Epidermal melanocyte (primary cell): Measurements from ENCODE around the gene AGL.
"Not testable (repeated sequence)": the region's sequence is repeated elsewhere in the genome, so short reads cannot be mapped to it uniquely, and the experiment has no call there.

Source experiments
- DNase-seq: peaks from one replicate; pipeline ENCODE4 v3.0.0; 2011; ENCODE audit warnings: low spot score; ENCODE audit not compliant: insufficient read length

AGL gene

DNA sequence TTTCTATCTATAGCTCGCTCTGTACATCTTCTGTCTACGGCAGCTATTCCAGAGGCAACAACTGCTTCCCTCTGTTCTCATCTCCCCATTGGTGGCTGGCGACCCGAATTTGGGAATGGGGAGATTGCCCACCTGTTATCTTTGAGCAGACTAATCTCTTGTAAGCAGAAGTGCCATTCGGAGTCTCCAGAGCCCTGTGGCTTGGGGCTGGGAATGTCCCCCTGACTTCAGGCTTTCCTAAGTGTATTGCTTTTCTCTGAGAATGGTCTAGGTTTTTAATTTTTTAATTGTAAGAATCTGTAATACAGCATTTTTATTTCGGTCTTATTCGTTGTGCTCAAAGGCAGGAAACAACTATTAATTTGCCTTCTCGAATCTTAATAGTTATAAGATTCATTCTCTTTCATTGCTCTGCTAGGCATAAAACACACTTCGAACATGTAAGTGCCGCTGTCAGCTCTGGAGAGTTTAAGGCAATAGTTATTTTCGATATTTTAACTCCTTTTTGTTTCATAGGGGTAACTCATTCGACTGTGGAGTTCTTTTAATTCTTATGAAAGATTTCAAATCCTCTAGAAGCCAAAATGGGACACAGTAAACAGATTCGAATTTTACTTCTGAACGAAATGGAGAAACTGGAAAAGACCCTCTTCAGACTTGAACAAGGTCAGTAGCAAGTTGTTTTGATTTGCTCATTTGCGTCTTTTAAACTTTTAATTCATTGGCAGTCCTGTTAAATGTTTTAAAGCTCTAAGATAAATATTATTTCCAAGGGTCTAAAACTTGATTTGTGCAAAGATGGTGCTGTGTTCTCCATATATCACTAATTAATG, 514 bp downstream of the AGL start:
- no peak for DNase-seq

DNA sequence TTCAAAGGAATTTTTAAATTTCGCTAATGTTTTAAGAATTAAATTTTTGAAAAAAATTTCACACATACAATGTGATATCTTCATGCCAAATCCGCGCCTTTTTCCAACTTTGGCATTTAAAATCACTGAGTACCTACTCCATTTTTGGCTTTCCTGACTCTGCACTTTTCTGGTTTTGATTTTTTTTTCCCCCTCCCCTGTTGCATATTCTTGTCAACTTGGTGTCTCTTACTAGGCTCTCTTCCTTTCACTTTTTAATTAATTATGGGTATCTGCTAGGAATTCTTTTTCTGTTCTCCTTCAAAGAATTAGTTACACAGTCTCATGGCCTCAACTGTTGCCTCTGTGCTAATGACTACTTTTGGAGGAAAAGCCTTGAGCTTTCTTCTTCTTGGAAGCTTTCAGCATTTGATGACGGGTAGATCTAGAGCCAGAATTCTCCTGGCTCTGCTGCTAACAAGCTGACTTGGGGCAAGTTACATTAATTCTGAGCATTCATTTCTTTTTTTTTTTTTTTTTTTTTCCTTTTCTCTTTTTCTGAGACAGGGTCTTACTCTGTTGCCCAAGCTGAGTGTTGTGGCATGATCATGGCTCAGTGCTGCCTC, 1.8 kb downstream of the AGL start:
- no peak for DNase-seq

DNA sequence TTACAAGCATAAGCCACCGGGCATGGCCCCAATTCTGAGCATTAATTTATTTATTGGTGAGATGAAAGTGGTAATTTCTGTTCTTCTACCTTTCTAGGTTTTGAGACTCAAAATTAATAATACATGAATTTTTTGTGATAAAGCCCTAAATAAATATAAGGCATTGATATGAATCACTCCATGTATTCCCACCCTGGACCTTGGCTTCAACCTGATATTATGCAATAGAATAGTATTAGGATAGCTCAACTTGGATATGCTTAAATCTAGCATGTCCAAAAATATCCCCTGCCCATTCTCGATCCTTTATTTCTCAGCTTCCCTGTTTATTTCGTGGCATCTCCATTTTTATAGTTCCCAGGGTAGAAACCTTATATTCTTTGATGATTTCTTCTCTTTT, 2.5 kb downstream of the AGL start:
- no peak for DNase-seq

DNA sequence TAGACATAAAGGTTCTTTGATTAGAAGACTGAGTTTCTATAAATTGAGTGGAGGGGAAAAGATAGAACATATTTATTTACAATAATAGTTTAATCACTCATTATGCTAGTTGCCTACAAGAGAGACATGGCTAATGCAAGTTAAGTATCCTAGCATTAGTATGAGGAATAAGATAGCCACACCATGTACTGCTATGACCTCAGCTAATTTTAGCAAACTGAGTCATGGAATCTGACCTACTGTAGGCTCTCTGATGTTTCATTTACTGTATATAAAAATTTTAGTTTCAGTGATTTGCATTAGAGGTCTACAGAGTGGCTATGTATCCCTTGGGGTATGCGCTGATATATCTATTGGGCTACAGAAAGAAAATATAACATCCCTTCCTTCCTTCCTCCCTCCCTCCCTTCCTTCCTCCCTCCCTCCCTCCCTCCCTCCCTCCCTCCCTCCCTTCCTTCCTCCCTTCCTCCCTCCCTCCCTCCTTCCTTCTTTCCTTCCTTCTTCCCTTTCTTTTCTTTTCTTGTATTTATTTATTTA, 5.8 kb downstream of the AGL start:
- no peak for DNase-seq

DNA sequence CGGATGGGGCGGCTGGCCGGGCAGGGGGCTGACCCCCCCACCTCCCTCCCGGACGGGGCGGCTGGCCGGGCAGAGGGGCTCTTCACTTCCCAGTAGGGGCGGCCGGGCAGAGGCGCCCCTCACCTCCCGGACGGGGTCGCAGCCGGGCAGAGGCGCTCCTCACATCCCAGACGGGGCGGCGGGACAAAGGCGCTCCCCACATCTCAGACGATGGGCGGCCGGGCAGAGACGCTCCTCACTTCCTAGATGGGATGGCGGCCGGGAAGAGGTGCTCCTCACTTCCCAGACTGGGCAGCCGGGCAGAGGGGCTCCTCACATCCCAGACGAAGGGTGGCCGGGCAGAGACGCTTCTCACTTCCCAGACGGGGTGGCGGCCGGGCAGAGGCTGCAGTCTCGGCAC, 6.9 kb downstream of the AGL start:
- DNase-seq = not testable (repeated sequence)

DNA sequence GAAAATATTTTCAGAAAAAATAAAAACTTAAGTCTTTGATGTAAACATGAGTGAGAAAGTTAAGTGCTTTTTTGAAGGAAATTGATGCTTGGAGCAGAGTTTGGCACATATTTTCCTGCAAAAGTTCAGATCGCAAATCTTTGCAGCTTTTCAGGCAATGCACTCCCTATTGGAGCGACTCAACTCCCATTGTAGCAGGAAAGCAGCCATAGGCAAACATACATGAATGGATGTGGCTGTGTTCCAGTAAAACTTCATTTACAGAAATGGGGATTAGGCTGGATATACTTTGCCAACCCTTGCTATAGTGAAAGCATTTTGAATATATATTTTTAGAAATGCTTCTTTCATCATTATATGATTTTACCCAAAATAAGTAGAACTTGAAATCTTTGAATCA, 8.1 kb downstream of the AGL start:
- DNase-seq = no peak

DNA sequence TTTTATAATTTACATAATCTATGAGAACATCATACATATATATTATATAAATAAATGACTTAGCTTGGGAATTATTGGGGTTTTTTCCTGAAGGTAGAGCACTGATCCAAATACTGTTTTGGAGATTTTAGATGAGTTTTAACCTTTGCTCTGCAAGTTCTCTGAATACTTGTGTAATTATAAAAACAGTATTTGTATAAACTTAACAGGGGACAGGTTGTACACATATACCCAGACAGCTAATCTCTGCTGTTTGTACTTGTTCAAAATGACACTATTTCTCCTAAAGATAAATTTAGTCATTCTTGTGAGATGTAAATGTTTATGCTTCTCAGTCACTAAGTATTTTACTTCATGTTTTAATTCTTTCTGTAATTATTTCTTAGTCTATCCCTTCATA, 8.7 kb downstream of the AGL start:
- no peak for DNase-seq

DNA sequence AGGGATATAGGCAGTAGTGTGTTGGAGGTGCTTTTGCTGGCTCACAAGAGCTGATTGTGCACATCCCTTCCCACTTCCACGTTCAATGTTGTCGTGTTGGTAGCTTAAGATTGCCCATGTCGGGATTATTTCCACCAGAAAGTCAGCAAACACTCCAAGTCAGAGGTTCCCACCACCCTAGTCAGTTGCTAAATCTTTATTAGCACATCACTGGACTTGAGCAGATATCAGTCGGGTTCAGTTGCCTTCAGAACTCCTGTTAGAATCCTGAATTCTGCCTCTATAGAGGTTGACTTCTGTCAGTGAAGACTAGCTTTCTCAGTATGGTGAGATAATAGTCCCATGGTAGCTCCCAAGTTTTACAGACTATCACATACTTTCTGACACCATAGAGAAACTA, 10.5 kb downstream of the AGL start:
- DNase-seq = no peak

DNA sequence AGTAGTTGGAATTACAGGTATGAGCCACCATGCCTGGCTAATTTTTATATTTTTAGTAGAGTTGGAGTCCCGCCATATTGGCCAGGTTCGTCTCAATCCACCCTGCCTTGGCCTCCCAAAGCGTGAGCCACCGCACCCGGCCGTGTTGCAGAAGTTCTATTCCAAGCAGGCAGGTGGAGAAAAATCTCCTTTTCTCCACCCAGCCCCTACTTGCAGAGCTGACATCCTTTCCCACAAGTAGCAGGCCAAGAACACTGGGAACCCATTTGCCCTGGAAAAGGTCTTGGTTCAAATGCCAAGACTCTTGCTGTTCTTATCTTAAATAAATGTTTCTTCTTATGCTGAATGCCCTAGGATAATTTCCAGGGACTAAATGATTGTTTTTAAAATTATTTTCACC, 17.5 kb downstream of the AGL start:
- DNase-seq = no peak

DNA sequence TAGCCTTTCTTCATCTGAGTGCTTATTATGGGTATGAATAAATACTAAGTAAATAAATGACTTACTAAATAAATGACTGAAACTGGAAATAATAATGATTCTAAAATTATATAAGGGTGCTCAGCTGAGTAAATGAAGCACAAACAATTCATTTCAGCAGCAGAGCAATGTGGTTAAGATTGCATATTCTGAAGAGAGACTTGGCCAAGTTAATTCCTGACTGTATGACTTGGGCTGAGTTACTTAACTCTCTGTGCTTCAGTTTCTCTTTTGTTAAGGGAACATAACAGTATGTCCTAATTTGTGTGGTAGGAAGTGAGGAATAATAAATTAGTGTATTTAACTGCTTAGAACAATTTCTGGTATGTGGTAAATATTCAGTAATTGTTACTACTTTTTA, 19.1 kb downstream of the AGL start:
- no peak for DNase-seq

DNA sequence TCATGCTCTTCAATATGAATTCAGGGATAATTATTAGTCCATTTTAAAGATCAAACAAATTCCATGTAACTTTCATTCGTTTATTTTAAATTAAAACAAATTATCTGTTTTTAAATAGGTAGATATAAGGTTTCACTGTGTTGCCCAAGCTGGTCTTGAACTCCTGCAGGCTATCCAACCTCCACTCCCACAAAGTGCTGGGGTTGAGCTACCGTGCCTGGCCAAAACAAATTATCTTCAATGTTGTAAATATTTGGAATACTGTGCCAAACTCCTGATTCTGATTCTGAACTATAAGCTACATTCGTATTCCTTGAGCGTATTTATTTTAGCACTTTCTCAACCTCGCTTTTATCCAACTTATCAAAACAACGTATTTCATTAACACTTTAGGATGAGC, 19.6 kb downstream of the AGL start:
- DNase-seq = no peak

DNA sequence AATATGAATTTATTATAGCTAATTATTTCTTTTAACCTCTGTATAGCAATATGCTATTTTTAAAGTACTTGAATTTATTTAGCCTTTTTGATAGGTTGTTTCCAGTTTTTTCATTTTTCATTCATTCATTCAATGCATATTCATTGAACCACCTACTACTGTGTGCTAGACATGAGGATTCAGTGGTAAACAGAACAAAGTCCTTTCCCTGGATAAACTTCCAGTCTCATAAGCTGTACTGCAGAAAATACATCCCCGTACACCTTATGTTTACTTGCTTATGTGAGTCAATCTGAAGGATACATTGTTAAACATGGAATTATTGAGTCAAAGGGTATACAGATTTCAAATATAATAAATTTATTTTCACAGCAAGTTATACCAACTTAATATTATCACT, 21.9 kb downstream of the AGL start:
- DNase-seq = no peak

DNA sequence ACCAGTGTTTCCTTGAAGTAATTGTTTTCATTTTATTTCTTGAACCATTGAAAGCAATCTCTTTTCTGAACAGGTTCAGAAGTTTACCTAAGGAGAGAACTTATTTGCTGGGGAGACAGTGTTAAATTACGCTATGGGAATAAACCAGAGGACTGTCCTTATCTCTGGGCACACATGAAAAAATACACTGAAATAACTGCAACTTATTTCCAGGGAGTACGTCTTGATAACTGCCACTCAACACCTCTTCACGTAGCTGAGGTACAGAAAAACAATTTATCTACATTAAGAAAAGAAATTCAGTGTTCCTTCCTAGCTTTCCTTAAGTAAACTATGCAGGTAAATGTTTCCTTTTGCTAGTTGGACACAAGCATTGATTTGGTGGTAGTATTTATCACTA, 27.4 kb downstream of the AGL start:
- no peak for DNase-seq

DNA sequence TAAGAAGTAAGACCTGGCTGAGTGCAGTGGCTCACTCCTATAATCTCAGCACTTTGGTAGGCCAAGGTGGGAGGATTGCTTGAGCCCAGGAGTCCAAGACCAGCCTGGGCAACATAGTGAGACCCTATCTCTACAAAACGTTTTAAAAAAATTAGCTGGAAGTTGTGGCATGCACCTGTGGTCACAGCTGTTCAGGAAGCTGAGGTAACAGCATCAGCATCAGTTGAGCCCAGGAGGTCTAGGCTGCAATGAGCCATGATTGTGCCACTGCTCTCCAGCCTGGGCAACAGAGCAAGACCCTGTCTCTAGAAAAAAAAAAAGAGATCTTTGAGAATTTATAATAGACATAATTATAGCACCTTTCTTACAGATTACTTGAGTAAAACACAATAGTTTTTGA, 36.0 kb downstream of the AGL start:
- no peak for DNase-seq

DNA sequence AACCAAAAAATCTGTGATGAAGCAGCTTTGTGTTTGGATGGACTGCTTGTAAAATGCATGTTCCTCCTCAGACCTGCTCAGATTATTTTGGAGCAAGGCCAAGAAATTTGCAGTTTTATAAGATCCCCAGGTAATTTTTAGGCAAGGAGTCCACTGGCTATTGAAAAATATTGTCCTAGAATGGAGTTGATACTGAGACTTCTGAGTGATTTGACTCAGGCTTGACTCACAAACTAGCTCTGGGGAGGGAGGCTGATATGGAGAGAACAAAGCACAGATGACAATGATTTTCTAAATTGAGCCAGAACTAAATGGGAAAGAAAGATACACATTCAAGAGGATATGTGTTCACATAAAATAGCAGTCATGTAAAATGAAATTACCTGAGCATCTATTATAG, 36.7 kb downstream of the AGL start:
- no peak for DNase-seq

DNA sequence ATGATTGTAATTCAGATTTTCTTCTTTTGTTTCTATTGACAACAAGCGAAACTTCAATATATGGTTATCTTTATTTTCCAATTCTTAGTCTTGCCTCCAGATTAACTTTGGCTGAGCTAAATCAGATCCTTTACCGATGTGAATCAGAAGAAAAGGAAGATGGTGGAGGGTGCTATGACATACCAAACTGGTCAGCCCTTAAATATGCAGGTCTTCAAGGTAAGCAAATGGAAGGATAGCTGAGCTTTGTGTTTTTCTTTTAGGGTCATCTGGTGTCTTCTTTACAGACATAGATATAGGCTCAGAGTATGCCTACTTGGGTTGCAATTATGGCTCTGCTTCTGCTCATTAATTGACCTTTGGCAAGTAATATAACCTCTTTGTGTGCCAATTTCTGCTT, 37.7 kb downstream of the AGL start:
- DNase-seq = no peak

DNA sequence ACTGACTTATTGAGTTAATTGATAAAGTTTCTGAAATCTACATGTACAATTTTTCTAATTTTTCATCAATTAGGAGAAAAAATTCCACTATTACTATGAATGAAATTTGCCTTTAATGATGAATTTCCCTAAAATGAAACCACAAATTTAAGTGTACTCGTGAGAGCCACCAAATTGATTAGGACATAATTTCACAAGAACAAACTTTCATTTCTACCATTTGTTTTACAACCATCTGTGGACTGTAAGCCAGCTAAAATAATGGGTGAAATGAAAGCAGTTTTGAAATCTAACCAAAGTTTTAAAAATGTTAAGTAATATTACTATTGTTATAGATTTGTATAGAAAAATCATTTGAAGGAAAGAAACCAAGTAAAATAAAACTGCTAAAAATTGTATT, 41.8 kb downstream of the AGL start:
- no peak for DNase-seq

DNA sequence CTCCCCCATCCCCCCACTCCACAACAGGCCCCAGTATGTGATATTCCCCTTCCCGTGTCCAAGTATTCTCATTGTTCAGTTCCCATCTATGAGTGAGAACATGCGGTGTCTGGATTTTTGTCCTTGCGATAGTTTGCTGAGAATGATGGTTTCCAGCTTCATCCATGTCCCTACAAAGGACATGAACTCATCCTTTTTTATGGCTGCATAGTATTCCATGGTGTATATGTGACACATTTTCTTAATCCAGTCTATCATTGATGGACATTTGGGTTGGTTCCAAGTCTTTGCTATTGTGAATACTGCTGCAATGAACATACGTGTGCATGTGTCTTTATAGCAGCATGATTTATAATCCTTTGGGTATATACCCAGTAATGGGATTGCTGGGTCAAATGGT, 53.1 kb downstream of the AGL start:
- DNase-seq = not testable (repeated sequence)

DNA sequence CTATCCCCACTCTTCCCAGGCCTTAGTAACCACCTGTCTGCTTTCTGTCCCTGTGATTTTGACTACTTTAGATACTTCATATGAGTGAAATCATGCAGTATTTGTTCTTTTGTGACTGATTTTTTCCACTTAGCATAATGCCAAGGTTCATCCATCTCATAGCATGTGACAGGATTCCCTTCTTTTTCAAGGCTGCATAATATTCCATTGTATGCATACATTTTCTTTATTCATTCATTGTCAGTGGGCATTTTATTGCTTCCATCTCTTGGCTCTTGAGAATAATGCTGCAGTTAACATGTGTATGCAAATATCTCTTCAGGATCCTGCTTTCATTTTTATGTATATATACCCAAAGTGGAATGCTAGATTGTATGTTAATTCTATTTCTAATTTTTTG, 56.4 kb downstream of the AGL start:
- no peak for DNase-seq

DNA sequence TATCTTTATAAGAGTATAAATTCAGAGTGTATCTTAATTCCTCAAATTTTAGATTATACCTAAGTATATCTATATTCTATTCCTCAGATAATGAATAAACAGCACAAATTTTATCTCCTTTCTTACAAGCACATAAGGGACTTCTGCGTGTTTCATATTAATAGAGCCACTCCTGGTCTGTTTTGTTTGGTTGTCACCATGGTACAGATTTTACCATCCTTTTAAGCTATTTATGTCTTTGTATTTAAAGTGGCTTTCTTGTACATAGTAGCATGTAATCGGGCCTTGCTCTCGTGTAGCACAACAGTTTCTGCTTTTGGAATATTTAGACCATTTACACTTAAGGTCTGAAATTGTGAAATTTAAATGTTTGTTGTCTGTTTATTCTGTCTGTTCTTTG, 67.1 kb downstream of the AGL start:
- DNase-seq = no peak

DNA sequence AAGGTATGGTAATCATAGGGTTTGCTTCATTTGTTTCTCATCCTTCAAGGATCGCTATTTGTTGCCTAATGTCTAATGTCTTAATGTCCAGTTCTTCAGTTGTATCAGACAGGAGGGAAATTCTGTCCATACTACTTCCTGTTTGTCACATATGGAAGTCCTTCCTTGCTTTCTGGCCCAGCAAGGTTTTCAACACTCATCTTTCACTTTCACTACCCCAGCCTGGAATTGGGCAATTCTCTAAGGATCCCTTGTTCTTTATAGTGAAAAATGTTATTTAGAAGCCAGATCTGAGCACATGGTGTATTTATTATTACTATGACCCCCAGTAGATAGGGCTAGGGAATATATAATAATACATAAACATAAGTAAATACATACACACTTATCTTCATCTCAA, 69.1 kb downstream of the AGL start:
- DNase-seq = no peak

DNA sequence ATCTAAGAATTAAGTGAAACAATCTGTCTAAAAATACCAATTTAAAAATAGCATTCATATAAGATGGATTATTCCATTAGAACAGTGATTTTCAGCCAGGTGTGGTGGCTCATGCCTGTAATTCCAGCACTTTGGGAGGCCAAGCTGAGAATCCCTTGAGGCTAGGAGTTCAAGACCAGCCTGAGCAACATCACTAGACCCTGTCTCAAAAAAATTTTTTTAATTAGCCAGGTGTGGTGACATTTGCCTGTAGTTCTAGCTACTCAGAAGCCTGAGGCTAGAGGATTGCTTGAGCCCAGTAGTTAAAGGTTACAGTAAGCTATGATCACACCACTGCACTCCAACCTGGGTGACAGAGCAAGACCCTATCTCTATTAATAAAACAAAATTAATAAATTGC, 84.6 kb downstream of the AGL start:
- DNase-seq = no peak

DNA sequence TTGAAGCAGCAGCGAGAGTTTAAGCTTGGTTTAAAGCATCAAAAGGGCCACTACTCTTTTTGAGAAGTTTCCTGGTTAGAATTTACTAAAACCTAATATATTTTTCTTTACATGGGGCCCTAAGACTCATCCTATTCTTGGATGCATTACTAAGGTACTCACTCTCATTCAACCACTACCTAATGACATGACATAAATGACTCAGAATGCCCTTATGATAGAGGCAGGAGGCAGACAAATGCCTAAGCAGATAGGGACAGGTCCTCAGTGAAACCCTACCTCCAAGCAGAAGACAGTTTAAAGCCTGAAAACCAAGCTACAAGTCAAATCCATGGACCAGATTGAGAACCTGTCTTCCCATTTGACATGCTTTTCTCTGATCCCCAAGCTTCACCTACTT, 85.4 kb downstream of the AGL start:
- no peak for DNase-seq
